Epithelial cell of esophagus (primary cell): ENCODE data around the gene COL20A1.

Experiments used
- DNase-seq: peaks from one replicate; pipeline ENCODE4 v3.0.0; 2010; ENCODE audit warnings: low read depth
- H3K4me3 ChIP-seq: 2 replicates; pipeline ENCODE4 v1.5.1; 2011; ENCODE audit warnings: mild to moderate bottlenecking, low read length, control low read depth
- CTCF ChIP-seq: IDR thresholded peaks from 2 replicates; pipeline ENCODE4 v1.5.1; 2011; ENCODE audit warnings: low read depth, mild to moderate bottlenecking, low read length, control low read depth, inconsistent platforms; ENCODE audit not compliant: insufficient read depth; ENCODE audit errors: missing control alignments

The COL20A1 gene

GRCh38 chr20:63255931-63256704 lies 36.9 kb upstream of the COL20A1 start:
- no peak for TF ChIP-seq CTCF
- peak; percentile 95 for DNase-seq
- peak overlapping the region; percentile 13 for H3K4me3 ChIP-seq

- TF ChIP-seq CTCF = no peak
- H3K4me3 ChIP-seq = no peak overlapping the region
- no peak for DNase-seq
Observed at GRCh38 chr20:63256954-63257353, 36.0 kb upstream of the COL20A1 start.

- no peak for TF ChIP-seq CTCF
- DNase-seq = no peak
- no peak overlapping the region for H3K4me3 ChIP-seq
Observed at GRCh38 chr20:63257629-63258028, 35.4 kb upstream of the COL20A1 start.

- no peak for TF ChIP-seq CTCF
- DNase-seq = no peak
- H3K4me3 ChIP-seq = no peak overlapping the region
Observed at GRCh38 chr20:63258781-63259180, 34.2 kb upstream of the COL20A1 start.

GRCh38 chr20:63259734-63260460 lies 33.1 kb upstream of the COL20A1 start:
- DNase-seq = no peak
- no peak for TF ChIP-seq CTCF

GRCh38 chr20:63260521-63260920 lies 32.5 kb upstream of the COL20A1 start:
- H3K4me3 ChIP-seq = no peak overlapping the region
- TF ChIP-seq CTCF = no peak
- DNase-seq = no peak

More at GRCh38 chr20:63259734-63260460, 33.1 kb upstream of the COL20A1 start:
- H3K4me3 ChIP-seq = no peak overlapping the region
